NOMO-1 treated with dmso at 0.1 percent for 144 hours (cell line): ENCODE measurements around the gene HBA2.
"Not testable (repeated sequence)": the region's sequence is repeated elsewhere in the genome, so short reads cannot be mapped to it uniquely, and the experiment has no call there.

Experiments
- DNase-seq: peaks from one replicate; lab custom pipeline; 2025; ENCODE audit not compliant: unreplicated experiment; lab: John Stamatoyannopoulos, UW

Gene HBA2

DNA sequence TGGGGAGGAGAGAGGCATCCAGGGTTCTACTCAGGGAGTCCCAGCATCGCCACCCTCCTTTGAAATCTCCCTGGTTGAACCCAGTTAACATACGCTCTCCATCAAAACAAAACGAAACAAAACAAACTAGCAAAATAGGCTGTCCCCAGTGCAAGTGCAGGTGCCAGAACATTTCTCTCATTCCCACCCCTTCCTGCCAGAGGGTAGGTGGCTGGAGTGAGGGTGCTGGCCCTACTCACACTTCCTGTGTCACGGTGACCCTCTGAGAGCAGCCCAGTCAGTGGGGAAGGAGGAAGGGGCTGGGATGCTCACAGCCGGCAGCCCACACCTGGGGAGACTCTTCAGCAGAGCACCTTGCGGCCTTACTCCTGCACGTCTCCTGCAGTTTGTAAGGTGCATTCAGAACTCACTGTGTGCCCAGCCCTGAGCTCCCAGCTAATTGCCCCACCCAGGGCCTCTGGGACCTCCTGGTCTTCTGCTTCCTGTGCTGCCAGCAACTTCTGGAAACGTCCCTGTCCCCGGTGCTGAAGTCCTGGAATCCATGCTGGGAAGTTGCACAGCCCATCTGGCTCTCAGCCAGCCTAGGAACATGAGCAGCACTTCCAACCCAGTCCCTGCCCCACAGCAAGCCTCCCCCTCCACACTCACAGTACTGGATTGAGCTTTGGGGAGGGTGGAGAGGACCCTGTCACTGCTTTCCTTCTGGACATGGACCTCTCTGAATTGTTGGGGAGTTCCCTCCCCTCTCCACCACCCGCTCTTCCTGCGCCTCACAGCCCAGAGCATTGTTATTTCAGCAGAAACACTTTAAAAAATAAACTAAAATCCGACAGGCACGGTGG, 1.5 kb downstream of the HBA2 start:
- DNase-seq, result not testable (repeated sequence)

DNA sequence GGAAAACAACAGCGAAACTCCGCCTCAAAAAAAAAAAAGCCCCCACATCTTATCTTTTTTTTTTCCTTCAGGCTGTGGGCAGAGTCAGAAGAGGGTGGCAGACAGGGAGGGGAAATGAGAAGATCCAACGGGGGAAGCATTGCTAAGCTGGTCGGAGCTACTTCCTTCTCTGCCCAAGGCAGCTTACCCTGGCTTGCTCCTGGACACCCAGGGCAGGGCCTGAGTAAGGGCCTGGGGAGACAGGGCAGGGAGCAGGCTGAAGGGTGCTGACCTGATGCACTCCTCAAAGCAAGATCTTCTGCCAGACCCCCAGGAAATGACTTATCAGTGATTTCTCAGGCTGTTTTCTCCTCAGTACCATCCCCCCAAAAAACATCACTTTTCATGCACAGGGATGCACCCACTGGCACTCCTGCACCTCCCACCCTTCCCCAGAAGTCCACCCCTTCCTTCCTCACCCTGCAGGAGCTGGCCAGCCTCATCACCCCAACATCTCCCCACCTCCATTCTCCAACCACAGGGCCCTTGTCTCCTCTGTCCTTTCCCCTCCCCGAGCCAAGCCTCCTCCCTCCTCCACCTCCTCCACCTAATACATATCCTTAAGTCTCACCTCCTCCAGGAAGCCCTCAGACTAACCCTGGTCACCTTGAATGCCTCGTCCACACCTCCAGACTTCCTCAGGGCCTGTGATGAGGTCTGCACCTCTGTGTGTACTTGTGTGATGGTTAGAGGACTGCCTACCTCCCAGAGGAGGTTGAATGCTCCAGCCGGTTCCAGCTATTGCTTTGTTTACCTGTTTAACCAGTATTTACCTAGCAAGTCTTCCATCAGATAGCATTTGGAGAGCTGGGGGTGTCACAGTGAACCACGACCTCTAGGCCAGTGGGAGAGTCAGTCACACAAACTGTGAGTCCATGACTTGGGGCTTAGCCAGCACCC, 2.6 kb downstream of the HBA2 start:
- no peak for DNase-seq

DNA sequence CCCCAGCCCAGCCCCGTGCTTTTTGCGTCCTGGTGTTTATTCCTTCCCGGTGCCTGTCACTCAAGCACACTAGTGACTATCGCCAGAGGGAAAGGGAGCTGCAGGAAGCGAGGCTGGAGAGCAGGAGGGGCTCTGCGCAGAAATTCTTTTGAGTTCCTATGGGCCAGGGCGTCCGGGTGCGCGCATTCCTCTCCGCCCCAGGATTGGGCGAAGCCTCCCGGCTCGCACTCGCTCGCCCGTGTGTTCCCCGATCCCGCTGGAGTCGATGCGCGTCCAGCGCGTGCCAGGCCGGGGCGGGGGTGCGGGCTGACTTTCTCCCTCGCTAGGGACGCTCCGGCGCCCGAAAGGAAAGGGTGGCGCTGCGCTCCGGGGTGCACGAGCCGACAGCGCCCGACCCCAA, 3.3 kb downstream of the HBA2 start:
- not testable (repeated sequence) for DNase-seq

DNA sequence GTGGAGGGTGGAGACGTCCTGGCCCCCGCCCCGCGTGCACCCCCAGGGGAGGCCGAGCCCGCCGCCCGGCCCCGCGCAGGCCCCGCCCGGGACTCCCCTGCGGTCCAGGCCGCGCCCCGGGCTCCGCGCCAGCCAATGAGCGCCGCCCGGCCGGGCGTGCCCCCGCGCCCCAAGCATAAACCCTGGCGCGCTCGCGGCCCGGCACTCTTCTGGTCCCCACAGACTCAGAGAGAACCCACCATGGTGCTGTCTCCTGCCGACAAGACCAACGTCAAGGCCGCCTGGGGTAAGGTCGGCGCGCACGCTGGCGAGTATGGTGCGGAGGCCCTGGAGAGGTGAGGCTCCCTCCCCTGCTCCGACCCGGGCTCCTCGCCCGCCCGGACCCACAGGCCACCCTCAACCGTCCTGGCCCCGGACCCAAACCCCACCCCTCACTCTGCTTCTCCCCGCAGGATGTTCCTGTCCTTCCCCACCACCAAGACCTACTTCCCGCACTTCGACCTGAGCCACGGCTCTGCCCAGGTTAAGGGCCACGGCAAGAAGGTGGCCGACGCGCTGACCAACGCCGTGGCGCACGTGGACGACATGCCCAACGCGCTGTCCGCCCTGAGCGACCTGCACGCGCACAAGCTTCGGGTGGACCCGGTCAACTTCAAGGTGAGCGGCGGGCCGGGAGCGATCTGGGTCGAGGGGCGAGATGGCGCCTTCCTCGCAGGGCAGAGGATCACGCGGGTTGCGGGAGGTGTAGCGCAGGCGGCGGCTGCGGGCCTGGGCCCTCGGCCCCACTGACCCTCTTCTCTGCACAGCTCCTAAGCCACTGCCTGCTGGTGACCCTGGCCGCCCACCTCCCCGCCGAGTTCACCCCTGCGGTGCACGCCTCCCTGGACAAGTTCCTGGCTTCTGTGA, 4.1 kb downstream of the HBA2 start, which contains the start of gene HBA1:
Gene HBA1 (plus strand): TSS at position 204 of the 906 bp plus-strand sequence. CDS start 37 bp downstream, at position 241.
- not testable (repeated sequence) for DNase-seq

DNA sequence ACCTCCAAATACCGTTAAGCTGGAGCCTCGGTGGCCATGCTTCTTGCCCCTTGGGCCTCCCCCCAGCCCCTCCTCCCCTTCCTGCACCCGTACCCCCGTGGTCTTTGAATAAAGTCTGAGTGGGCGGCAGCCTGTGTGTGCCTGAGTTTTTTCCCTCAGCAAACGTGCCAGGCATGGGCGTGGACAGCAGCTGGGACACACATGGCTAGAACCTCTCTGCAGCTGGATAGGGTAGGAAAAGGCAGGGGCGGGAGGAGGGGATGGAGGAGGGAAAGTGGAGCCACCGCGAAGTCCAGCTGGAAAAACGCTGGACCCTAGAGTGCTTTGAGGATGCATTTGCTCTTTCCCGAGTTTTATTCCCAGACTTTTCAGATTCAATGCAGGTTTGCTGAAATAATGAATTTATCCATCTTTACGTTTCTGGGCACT, 4.7 kb downstream of the HBA2 start:
- DNase-seq, result peak; percentile 100

DNA sequence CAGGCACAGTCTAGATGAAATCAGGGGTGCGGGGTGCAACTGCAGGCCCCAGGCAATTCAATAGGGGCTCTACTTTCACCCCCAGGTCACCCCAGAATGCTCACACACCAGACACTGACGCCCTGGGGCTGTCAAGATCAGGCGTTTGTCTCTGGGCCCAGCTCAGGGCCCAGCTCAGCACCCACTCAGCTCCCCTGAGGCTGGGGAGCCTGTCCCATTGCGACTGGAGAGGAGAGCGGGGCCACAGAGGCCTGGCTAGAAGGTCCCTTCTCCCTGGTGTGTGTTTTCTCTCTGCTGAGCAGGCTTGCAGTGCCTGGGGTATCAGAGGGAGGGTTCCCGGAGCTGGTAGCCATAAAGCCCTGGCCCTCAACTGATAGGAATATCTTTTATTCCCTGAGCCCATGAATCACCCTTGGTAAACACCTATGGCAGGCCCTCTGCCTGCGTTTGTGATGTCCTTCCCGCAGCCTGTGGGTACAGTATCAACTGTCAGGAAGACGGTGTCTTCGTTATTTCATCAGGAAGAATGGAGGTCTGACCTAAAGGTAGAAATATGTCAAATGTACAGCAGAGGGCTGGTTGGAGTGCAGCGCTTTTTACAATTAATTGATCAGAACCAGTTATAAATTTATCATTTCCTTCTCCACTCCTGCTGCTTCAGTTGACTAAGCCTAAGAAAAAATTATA, 5.4 kb downstream of the HBA2 start:
- DNase-seq, result no peak

DNA sequence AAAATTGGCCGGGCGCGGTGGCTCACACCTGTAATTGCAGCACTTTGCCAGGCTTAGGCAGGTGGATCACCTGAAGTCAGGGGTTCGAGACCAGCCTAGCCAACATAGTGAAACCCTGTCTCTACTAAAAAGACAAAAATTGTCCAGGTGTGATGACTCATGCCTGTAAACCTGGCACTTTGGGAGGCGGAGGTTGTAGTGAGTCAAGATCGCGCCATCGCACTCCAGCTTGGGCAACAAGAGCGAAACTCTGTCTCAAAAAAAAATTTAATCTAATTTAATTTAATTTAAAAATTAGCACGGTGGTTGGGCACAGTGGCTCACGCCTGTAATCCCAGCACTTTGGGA, 6.0 kb downstream of the HBA2 start:
- no peak for DNase-seq

DNA sequence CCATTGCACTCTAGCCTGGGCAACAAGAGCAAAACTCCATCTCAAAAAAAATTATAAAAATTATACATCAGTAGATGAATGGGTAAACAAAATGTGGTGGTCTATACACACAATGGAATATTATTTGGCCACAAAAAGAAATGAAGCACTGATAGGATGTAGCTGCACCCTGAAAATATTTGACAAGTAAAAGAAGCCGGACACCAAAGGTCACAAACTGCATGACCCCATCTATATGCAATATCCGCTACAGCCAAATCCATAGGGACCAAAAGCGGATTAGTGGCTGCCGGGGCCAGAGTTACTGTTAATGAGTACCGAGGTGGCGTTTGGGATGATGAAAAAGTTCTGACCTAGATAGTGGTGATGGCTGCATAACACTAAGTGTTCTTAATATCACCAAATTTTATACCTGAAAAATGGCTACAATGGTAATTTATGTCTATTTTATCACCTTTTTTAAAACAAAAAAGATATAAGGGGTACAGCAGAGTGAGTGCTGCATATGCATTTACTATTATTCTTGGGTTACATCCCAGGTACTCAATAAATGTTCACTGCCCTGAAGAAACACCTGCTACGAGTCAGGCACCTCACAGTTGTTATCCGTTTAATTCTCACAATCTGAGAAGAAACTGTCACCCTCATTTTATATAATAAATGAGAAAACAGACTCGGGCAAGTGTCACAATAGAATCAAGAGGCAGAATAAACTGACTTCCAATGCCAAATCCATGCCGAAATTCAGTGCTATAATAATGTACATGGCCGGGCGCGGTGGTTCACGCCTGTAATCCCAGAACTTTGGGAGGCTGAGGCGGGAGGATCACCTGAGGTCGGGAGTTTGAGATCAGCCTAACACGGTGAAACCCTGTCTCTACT, 6.8 kb downstream of the HBA2 start:
- DNase-seq, result no peak

DNA sequence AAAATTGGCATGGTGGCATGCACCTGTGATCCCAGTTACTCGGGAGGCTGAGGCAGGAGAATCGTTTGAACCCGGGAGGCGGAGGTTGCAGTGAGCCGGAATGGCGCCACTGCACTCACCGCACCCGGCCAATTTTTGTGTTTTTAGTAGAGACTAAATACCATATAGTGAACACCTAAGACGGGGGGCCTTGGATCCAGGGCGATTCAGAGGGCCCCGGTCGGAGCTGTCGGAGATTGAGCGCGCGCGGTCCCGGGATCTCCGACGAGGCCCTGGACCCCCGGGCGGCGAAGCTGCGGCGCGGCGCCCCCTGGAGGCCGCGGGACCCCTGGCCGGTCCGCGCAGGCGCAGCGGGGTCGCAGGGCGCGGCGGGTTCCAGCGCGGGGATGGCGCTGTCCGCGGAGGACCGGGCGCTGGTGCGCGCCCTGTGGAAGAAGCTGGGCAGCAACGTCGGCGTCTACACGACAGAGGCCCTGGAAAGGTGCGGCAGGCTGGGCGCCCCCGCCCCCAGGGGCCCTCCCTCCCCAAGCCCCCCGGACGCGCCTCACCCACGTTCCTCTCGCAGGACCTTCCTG, 7.5 kb downstream of the HBA2 start, which contains the start of gene HBQ1:
Gene HBQ1 (plus strand): TSS at position 359 of the 575 bp plus-strand sequence. CDS start 28 bp downstream, at position 387.
- no peak for DNase-seq

DNA sequence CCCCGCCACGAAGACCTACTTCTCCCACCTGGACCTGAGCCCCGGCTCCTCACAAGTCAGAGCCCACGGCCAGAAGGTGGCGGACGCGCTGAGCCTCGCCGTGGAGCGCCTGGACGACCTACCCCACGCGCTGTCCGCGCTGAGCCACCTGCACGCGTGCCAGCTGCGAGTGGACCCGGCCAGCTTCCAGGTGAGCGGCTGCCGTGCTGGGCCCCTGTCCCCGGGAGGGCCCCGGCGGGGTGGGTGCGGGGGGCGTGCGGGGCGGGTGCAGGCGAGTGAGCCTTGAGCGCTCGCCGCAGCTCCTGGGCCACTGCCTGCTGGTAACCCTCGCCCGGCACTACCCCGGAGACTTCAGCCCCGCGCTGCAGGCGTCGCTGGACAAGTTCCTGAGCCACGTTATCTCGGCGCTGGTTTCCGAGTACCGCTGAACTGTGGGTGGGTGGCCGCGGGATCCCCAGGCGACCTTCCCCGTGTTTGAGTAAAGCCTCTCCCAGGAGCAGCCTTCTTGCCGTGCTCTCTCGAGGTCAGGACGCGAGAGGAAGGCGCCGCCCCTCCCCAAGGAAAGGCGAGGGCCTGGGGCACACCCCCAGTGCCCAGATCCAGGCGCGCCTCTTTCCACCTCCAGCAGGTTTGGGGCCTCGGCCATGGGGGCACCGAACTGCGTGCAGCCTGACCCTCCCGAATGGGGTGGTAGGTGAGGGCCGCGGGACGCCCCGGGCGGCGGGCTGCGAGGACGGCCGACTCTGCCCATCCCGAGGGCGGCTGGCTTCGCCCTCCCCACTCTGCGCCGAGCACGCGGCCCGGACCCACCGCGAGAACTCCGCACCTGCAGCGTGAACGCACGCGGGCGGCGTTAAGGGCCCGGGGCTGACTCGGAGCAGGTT, 8.2 kb downstream of the HBA2 start:
- peak; percentile 65 for DNase-seq

DNA sequence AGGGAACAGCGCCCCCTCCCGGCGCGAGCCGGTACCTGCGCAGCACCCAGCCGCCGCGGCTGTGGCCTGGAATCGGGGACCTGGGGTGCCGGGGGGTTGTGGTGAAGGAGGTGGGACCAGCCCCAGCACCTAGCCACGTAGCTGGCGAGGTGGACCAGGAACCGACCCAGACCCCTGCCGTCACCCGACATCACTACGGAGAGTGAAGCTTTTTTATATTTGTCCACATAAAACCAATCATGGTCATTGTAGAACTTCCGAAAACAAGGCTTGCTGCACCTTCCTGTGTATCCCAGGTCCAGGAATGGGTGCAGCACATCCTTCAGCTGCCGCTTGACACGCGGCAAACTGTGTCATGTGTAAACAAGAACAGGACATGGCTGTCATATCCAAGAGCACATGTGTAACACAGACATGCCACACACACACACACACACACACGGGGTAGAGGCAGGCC, 8.9 kb downstream of the HBA2 start:
- DNase-seq, result no peak

DNA sequence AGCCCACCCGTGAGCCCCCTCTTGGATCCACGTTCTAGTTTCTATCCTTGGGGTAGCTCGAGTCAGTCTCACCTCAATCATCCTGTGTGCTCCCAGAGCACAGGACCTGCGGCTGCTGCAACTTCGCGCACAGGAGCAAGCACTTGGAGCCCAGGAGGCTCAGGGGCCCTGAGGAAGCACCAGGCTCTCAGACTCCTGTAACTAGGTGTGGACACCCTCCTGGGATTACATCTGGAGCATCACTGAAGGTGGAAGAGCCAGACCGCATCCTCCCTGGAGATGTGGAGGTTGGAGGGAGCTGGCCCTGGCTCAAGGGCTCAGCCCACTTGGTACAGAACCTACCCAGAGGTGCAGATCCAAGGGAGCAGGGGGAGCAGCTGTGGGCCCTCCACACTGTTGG, 10.3 kb downstream of the HBA2 start:
- DNase-seq, result no peak

DNA sequence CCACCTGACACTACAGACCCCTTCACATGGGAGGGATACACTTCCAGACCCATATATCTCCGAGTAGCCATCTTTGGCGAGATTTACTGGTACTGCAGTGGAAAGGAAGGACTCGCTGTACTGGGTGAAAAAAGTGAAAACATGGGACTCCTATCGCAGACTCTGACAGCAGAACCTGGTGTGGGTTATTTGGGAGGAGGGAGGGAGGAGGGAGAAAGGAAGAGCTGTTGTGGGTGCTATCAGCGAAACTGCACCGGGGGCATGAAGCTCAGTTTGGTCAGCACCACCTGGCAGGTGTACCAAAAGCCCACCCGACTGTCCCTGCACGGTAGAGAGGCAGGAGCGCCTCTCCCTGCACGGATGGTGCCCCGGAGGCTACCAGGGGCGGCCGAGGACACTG, 12.5 kb downstream of the HBA2 start:
- no peak for DNase-seq

DNA sequence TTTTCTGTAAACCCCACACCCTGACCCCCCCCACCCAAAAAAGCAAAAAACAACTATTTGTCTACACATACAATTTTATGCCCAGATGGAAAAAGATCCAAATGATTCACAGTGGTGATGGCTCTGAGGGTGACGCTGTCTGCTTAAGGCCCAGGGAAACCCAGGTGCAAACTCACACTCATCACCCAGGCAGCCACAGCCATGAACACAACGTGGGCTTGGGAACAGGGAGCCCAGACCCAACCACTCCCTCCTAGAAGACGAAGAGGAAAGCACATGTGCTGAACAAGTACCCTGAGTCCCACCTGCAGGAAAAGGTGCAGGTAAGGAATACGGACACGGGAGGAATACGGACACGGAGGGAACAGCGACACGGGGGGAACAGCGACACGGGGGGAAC, 13.0 kb downstream of the HBA2 start:
- DNase-seq, result no peak

DNA sequence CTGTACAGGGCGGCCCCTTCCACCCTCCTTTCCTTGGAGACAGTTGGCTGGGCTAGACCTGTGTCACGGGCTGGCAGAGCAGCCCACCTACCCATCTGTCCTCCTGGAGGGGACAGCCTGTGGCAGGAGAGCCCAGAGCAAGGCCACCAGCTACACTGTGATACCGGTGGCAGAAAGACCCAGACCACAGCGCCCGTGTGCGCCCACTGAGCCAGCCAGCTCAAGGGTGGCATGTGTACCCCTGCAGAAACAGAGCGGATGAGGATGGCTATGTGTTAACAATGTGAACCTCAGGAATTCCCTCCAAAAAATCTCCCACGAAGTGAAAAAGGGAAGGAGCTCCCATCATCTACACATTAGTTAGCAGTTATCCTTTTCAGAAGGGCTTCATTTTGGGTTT, 14.7 kb downstream of the HBA2 start:
- DNase-seq, result no peak

DNA sequence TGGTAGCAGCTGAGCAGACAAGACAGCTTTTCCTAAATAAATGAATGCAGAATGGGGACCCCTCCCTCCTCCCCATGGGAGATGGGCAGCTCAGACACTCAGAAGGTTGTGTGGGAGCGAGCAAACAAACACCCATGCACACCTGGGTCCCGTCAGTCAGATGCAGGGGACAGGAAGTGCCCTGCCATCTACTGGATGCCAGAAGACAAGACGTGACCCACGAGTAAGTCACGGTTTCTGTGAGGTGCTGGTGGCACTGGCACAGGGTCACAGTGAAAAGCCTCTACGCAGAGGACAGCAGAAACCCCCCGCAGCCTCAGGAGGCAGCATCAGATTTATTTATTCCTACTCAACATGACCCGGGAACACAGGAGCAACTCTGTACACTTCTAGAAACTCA, 16.0 kb downstream of the HBA2 start:
- no peak for DNase-seq

DNA sequence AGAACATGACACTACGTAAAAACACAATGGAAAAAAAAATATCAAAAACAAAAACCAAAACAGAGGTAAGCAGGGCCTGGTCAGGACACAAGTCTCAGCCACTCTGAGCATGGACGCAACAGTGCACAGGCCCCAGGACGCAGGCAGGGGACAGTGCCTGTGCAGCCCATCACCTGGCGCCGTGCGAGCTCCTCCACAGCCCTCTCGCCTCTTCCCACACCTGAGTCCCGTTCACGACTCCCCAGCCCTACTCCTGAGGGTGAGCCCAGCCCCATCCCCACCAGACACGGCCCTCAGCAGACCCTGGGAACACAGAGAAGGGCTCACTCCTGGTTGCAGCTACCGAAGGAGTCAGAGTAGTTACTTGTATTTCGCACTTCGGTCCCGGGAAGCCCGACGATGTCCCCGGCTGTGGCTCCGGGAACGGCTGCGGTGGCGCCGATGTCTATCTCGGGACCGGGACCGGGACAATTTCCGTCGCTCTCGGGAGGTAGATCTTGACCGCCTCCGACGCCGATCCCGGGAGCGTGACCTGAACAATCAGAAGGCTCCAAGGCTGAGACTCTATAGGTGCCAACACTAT, 17.0 kb downstream of the HBA2 start:
- no peak for DNase-seq
